HepG2 (cell line): Measurements from ENCODE around the gene RAN. TPM values are rescaled to one million over a fixed set of nuclear protein-coding genes. Genes with fewer than 3 reads are reported as not detected.

ENCODE experiments used
- CBX2 ChIP-seq, 2 experiments: fragments of 200-600 bp in 1 of 2; sonication (generic); formaldehyde crosslinking in 1 of 2; IDR thresholded peaks; 2 replicates each; pipeline versions ENCODE4 v1.7.0 to v1.8.1; 2018 to 2022; ENCODE audit warnings: low read depth in 2 of 2, low read length in 1 of 2, mild to moderate bottlenecking in 1 of 2, missing genetic modification reagents in 1 of 2
- HES4 ChIP-seq: sonication (generic); formaldehyde crosslinking; IDR thresholded peaks from 2 replicates; pipeline ENCODE4 v1.9.0; 2021; ENCODE audit warnings: mild to moderate bottlenecking, missing genetic modification reagents, borderline replicate concordance
- HOXA9 ChIP-seq: sonication (generic); formaldehyde crosslinking; IDR thresholded peaks from 2 replicates; pipeline ENCODE4 v1.8.1; 2022; ENCODE audit warnings: missing genetic modification reagents, mild to moderate bottlenecking, moderate library complexity, borderline replicate concordance
- MEF2D ChIP-seq: sonication (generic); formaldehyde crosslinking; IDR thresholded peaks from 2 replicates; pipeline ENCODE4 v1.5.1; 2020; ENCODE audit warnings: mild to moderate bottlenecking, missing genetic modification reagents
- MEIS1 ChIP-seq: sonication (generic); formaldehyde crosslinking; IDR thresholded peaks from 2 replicates; pipeline ENCODE4 v1.9.0; 2021; ENCODE audit warnings: mild to moderate bottlenecking, missing genetic modification reagents, moderate library complexity, borderline replicate concordance
- MTA3 ChIP-seq: sonication (generic); formaldehyde crosslinking; IDR thresholded peaks from 2 replicates; pipeline ENCODE4 v1.4.0; 2020; ENCODE audit warnings: missing genetic modification reagents
- NR1H2 ChIP-seq: sonication (generic); formaldehyde crosslinking; IDR thresholded peaks from 2 replicates; pipeline ENCODE4 v1.8.1; 2022; ENCODE audit warnings: low read depth, missing genetic modification reagents, borderline replicate concordance
- NR2C2 ChIP-seq: sonication (generic); formaldehyde crosslinking; IDR thresholded peaks from 2 replicates; pipeline ENCODE4 v1.4.0; 2020; ENCODE audit warnings: missing genetic modification reagents, mild to moderate bottlenecking, moderate library complexity, borderline replicate concordance
- PAF1 ChIP-seq: IDR thresholded peaks from 2 replicates; pipeline ENCODE4 v1.6.1; 2016; ENCODE audit warnings: missing genetic modification reagents, missing compliant biosample characterization
- PHF21A ChIP-seq: sonication (generic); formaldehyde crosslinking; IDR thresholded peaks from 2 replicates; pipeline ENCODE4 v1.5.0; 2020; ENCODE audit warnings: mild to moderate bottlenecking, missing genetic modification reagents
- RBFOX2 ChIP-seq: fragments of 200-400 bp; formaldehyde crosslinking; IDR thresholded peaks from 2 replicates; pipeline ENCODE4 v1.6.1; 2017; ENCODE audit warnings: low read depth, mild to moderate bottlenecking, low read length
- RCOR2 ChIP-seq: IDR thresholded peaks from 2 replicates; pipeline ENCODE4 v1.6.1; 2016; ENCODE audit warnings: missing biosample characterization, missing genetic modification reagents
- STAT5B ChIP-seq: sonication (generic); formaldehyde crosslinking; IDR thresholded peaks from 2 replicates; pipeline ENCODE4 v1.4.0; 2020; ENCODE audit warnings: missing genetic modification reagents
- U2AF2 ChIP-seq: fragments of 200-400 bp; formaldehyde crosslinking; IDR thresholded peaks from 2 replicates; pipeline ENCODE4 v1.6.1; 2017; ENCODE audit warnings: low read depth, mild to moderate bottlenecking, low read length
- ZNF10 ChIP-seq: sonication (generic); formaldehyde crosslinking; IDR thresholded peaks from 2 replicates; pipeline ENCODE4 v1.4.0; 2020; ENCODE audit warnings: mild to moderate bottlenecking, low read depth, missing genetic modification reagents, borderline replicate concordance
- ZNF446 ChIP-seq: sonication (generic); formaldehyde crosslinking; IDR thresholded peaks from 2 replicates; pipeline ENCODE4 v1.5.0; 2020; ENCODE audit warnings: mild to moderate bottlenecking, missing genetic modification reagents
- ZNF674 ChIP-seq: sonication (generic); formaldehyde crosslinking; IDR thresholded peaks from 2 replicates; pipeline ENCODE4 v1.5.0; 2020; ENCODE audit warnings: low read depth, mild to moderate bottlenecking, missing genetic modification reagents
- ZNF703 ChIP-seq: sonication (generic); formaldehyde crosslinking; IDR thresholded peaks from 2 replicates; pipeline ENCODE4 v1.5.1; 2020; ENCODE audit warnings: missing genetic modification reagents, mild to moderate bottlenecking, moderate library complexity, borderline replicate concordance
- ZNF772 ChIP-seq: sonication (generic); formaldehyde crosslinking; IDR thresholded peaks from 2 replicates; pipeline ENCODE4 v1.5.0; 2020; ENCODE audit warnings: mild to moderate bottlenecking, missing genetic modification reagents
- polyA plus RNA-seq, 8 experiments: library from polyadenylated mRNA; depleted of rRNA in 3 of 8; stranded (reverse) in 7 of 8; unstranded in 1 of 8; fragments of >200 nt; fragmentation: Illumina TruSeq in 4 of 8; extraction: Trizol in 4 of 8; gene quantifications; 2 replicates each; pipeline versions ENCODE4 v1.2.1 to v1.2.3, GENCODE V29; 2011 to 2016; ENCODE audit warnings: low read depth in 4 of 8, missing spikeins in 1 of 8, mixed read lengths in 1 of 8; ENCODE audit not compliant: insufficient read depth in 1 of 8
- total RNA-seq, 5 experiments: library from RNA; depleted of rRNA; stranded (reverse); fragments of >200 nt; fragmentation: Illumina TruSeq; extraction: Trizol; gene quantifications; 2 replicates each; pipeline ENCODE4 v1.2.3, GENCODE V29; 2016; ENCODE audit warnings: low read depth in 1 of 5
- TF ChIP-seq, protein P1 (sequence below): sonication (generic); formaldehyde crosslinking; IDR thresholded peaks from 2 replicates; pipeline ENCODE4 v1.5.0; 2020; ENCODE audit warnings: mild to moderate bottlenecking, missing genetic modification reagents
- TF ChIP-seq, protein P2 (sequence below): sonication (generic); formaldehyde crosslinking; IDR thresholded peaks from 2 replicates; pipeline ENCODE4 v1.8.0; 2022; ENCODE audit warnings: missing genetic modification reagents, low read depth, mild to moderate bottlenecking, borderline replicate concordance
- TF ChIP-seq, protein P3 (sequence below): sonication (generic); formaldehyde crosslinking; IDR thresholded peaks from 2 replicates; pipeline ENCODE4 v1.5.0; 2020; ENCODE audit warnings: missing genetic modification reagents, mild to moderate bottlenecking, borderline replicate concordance
- TF ChIP-seq, protein P4 (sequence below): sonication (generic); formaldehyde crosslinking; IDR thresholded peaks from 2 replicates; pipeline ENCODE4 v1.4.0; 2020; ENCODE audit warnings: missing genetic modification reagents, low read depth, mild to moderate bottlenecking, borderline replicate concordance

Gene RAN
- total and polyA plus RNA-seq, 2 of the 13 experiments (the other 11 are each of a cell fraction or from before 2014, with no cell fraction given), result 1,335 to 1,630 TPM

DNA sequence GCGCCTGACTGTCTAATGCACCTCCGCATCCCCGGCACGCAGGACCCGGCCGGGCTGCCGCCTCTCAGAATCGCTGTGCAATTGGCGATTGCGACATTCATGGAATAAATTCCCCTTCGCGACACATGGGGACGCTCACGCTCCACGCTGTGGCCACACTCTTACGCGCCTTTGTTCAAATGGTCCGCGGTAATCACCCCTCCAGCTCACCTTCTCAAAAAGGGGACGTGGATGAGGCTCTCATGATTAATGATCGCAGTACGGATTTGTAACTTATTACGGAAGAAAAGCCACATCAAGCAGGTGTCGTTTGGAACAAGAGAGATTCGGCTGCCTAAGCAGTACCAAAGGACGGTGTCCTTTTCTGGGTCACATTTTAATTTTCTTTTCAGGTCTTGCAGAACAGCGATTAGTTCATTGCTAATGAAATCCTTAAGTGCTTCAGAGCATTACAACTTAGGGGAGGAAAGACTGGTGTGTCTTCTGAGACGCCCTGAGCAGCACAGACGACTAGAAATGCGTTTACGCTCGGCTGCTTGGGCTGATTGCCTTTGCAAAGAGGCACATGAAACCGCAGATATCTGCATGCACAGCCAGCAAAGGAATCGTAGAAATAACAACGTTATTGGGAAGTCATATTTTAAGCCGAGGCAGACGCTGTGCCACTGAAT is 44.5 kb downstream of the RAN start (continued):
- TF ChIP-seq MEF2D (CRISPR knock-in tag) (no peak), CBX2 (IDR thresholded peaks at IDR 0.05; ENCODE audit: low read depth, low read length) (no peak), CBX2 (CRISPR knock-in tag; IDR thresholded peaks at IDR 0.05; ENCODE audit: low read depth) (no peak), ZNF10 (CRISPR knock-in tag) (no peak), MEIS1 (CRISPR knock-in tag) (no peak), MTA3 (CRISPR knock-in tag) (no peak), ZNF703 (no peak), ZNF772 (CRISPR knock-in tag) (no peak), NR1H2 (CRISPR knock-in tag) (no peak), U2AF2 (no peak), PAF1 (CRISPR knock-in tag) (no peak), HES4 (no peak), NR2C2 (CRISPR knock-in tag) (no peak), ZNF674 (CRISPR knock-in tag) (no peak), ZNF446 (no peak), PHF21A (CRISPR knock-in tag) (no peak), RCOR2 (no peak), STAT5B (CRISPR knock-in tag) (no peak), HOXA9 (CRISPR knock-in tag) (no peak), RBFOX2 (no peak)
- TF ChIP-seq, protein P1, sequence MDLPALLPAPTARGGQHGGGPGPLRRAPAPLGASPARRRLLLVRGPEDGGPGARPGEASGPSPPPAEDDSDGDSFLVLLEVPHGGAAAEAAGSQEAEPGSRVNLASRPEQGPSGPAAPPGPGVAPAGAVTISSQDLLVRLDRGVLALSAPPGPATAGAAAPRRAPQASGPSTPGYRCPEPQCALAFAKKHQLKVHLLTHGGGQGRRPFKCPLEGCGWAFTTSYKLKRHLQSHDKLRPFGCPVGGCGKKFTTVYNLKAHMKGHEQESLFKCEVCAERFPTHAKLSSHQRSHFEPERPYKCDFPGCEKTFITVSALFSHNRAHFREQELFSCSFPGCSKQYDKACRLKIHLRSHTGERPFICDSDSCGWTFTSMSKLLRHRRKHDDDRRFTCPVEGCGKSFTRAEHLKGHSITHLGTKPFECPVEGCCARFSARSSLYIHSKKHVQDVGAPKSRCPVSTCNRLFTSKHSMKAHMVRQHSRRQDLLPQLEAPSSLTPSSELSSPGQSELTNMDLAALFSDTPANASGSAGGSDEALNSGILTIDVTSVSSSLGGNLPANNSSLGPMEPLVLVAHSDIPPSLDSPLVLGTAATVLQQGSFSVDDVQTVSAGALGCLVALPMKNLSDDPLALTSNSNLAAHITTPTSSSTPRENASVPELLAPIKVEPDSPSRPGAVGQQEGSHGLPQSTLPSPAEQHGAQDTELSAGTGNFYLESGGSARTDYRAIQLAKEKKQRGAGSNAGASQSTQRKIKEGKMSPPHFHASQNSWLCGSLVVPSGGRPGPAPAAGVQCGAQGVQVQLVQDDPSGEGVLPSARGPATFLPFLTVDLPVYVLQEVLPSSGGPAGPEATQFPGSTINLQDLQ, result no peak
- TF ChIP-seq, protein P2, sequence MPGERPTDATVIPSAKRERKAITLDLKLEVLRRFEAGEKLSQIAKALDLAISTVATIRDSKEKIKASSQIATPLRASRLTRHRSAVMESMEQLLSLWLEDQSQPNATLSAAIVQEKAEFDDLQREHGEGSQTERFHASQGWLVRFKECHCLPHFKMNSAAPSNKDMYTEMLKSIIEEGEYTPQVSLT (CRISPR knock-in tag), result no peak
- TF ChIP-seq, protein P3, sequence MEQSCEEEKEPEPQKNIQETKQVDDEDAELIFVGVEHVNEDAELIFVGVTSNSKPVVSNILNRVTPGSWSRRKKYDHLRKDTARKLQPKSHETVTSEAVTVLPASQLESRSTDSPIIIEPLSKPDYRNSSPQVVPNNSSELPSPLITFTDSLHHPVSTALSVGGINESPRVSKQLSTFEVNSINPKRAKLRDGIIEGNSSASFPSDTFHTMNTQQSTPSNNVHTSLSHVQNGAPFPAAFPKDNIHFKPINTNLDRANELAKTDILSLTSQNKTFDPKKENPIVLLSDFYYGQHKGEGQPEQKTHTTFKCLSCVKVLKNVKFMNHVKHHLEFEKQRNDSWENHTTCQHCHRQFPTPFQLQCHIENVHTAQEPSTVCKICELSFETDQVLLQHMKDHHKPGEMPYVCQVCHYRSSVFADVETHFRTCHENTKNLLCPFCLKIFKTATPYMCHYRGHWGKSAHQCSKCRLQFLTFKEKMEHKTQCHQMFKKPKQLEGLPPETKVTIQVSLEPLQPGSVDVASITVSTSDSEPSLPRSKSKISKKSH (CRISPR knock-in tag), result no peak
- TF ChIP-seq, protein P4, sequence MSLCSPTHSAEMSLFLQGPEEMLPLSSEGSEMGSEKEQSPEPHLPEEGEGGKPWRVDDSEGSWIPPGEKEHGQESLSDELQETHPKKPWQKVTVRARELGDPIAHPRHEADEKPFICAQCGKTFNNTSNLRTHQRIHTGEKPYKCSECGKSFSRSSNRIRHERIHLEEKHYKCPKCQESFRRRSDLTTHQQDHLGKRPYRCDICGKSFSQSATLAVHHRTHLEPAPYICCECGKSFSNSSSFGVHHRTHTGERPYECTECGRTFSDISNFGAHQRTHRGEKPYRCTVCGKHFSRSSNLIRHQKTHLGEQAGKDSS (CRISPR knock-in tag), result no peak; the same call in 1 of the 2 replicates
